G401 (cell line): Measurements from ENCODE around the gene CALHM2. TPM values are rescaled to one million over a fixed set of nuclear protein-coding genes. Genes with fewer than 3 reads are reported as not detected.
"Not testable (repeated sequence)": the region's sequence is repeated elsewhere in the genome, so short reads cannot be mapped to it uniquely, and the experiment has no call there.

Experiments
- DNase-seq: peaks from one replicate; pipeline ENCODE4 v3.0.0-alpha.2; 2015; ENCODE audit warnings: low spot score
- in situ Hi-C: cut with HindIII; loops from 2 replicates; pipeline ENCODE4 v1.10.0; 2016; ENCODE audit warnings: low sequenced_read_pairs, mixed read lengths
- total RNA-seq: library from RNA; depleted of rRNA; stranded (reverse); fragments of >200 nt; shearing (Covaris generic); gene quantifications from 2 replicates; pipeline ENCODE4 v1.2.3, GENCODE V29; 2014; rRNA removed

Gene CALHM2
- total RNA-seq, 1 experiment from 2014 or later = 0.68 TPM

- in situ Hi-C loops = no loop called here
- DNase-seq = no peak
Measured at GRCh38 chr10:103431902-103432301, 20.3 kb downstream of the CALHM2 start.

GRCh38 chr10:103429647-103430046 is 22.5 kb downstream of the CALHM2 start:
- in situ Hi-C loops = no loop called here
- DNase-seq = no peak

GRCh38 chr10:103428989-103429643 is 23.1 kb downstream of the CALHM2 start:
- in situ Hi-C loops = no loop called here
- no peak for DNase-seq

GRCh38 chr10:103427866-103428265 is 24.3 kb downstream of the CALHM2 start:
- no peak for DNase-seq
- in situ Hi-C loops = no loop called here

GRCh38 chr10:103423748-103424147 is 28.4 kb downstream of the CALHM2 start:
- in situ Hi-C loops = no loop called here
- no peak for DNase-seq

GRCh38 chr10:103419101-103419500 is 33.1 kb downstream of the CALHM2 start:
- in situ Hi-C loops = no loop called here

DNA sequence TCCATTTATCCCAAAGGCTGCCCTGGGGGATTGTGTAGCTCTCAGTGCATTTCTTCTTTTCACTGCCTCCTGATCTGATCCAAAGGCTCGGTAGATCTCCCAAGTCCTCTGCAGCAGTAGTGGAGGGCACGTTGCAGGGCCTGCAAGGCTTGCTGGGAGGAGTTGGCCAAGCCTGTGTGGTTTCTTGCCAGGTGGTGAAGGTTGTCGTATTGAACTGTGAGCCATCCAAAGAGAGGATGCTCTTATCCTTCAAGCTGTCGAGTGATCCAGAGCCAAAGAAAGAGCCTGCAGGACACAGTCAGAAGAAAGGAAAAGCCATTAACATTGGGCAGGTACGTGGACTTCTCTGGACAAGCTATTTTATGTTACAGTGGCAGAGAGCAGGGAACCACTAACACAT is 34.6 kb downstream of the CALHM2 start:
- in situ Hi-C loops = no loop called here
- peak; percentile 90 for DNase-seq

More at GRCh38 chr10:103419101-103419500, 33.1 kb downstream of the CALHM2 start:
- no peak for DNase-seq

GRCh38 chr10:103417148-103417469 is 35.1 kb downstream of the CALHM2 start:
- in situ Hi-C loops, DNase-seq: not testable (repeated sequence)

- in situ Hi-C loops = no loop called here
- peak; percentile 88 for DNase-seq
Measured at GRCh38 chr10:103416436-103417147, 35.6 kb downstream of the CALHM2 start.

GRCh38 chr10:103415581-103415980 is 36.6 kb downstream of the CALHM2 start:
- in situ Hi-C loops = no loop called here
- no peak for DNase-seq

GRCh38 chr10:103413564-103413963 is 38.6 kb downstream of the CALHM2 start:
- DNase-seq = no peak
- in situ Hi-C loops = no loop called here

- in situ Hi-C loops = no loop called here
- DNase-seq = no peak
Measured at GRCh38 chr10:103397191-103397825, 54.9 kb downstream of the CALHM2 start.

DNA sequence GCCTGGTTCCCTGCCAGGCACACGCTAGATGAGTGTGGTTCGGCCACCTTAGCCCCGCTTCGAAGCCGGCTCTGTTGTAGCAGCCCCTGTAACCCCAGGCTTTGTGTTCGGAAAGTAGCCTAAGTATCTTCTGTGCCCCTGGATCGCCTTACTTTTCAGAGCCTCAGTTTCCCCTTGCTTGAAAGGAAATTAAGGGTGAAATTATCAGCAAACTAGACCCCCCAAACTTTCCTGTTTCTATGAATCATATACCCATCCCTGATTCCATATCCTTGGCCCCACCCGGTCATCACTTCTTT is 55.4 kb downstream of the CALHM2 start:
- in situ Hi-C loops = no loop called here

More for the DNA sequence above, 55.4 kb downstream of the CALHM2 start:
- no peak for DNase-seq

Other genes with a start within 250 kb of the CALHM2 start
- gene RPEL1, start 206.5 kb downstream of the CALHM2 start, total RNA-seq = 0.03 and 0.06 TPM in 2 replicates
- 26.6 and 41.8 TPM in 2 replicates for gene INA, start 175.2 kb downstream of the CALHM2 start, total RNA-seq
- 22.6 and 37.2 TPM in 2 replicates for gene PCGF6, start 101.2 kb downstream of the CALHM2 start, total RNA-seq
- gene TAF5, start 84.4 kb downstream of the CALHM2 start, total RNA-seq = 10.2 and 11.9 TPM in 2 replicates
- 274 and 320 TPM in 2 replicates for gene ATP5MK, start 55.9 kb downstream of the CALHM2 start, total RNA-seq
- 42.4 and 60.6 TPM in 2 replicates for gene PDCD11, start 55.7 kb downstream of the CALHM2 start, total RNA-seq
- not detected in 2 replicates for gene CALHM1, start 6.5 kb upstream of the CALHM2 start, total RNA-seq
- gene CALHM3, start 26.9 kb upstream of the CALHM2 start, total RNA-seq = not detected in 2 replicates
- 0.68 and 0.95 TPM in 2 replicates for gene NEURL1, start 41.3 kb upstream of the CALHM2 start, total RNA-seq